Naive thymus-derived CD4-positive, alpha-beta T cell (primary cell): ENCODE data around the gene MAGI2. TPM values are rescaled to one million over a fixed set of nuclear protein-coding genes. Genes with fewer than 3 reads are reported as not detected.

ENCODE experiments used
- ATAC-seq: fragments of 150-1000 bp; cut with Tn5 transposase; 2 replicates; pipeline ENCODE4 v1.10.0; 2021; ENCODE audit warnings: mild to moderate bottlenecking, moderate library complexity
- CTCF ChIA-PET: fragments of 350-600 bp; sonication (Branson Sonifier 250); formaldehyde crosslinking; loops from one replicate; lab custom pipeline; 2021; ENCODE audit warnings: antibody characterized with exemption; lab: Charles Lee
- POLR2A ChIA-PET: fragments of 350-600 bp; sonication (Branson Sonifier 250); formaldehyde crosslinking; loops from one replicate; lab custom pipeline; 2021; ENCODE audit warnings: antibody characterized with exemption, inconsistent platforms; lab: Charles Lee
- DNase-seq, 9 donors: peaks; one replicate each; pipeline versions ENCODE4 v3.0.0 to v3.0.0-alpha.2; 2020 to 2022; ENCODE audit warnings: mixed read lengths in 1 of 9
- H3K27ac ChIP-seq: one replicate; pipeline ENCODE4 v1.7.0; 2013; ENCODE audit warnings: mild to moderate bottlenecking, low read depth, low read length, moderate library complexity
- H3K27me3 ChIP-seq, 2 donors: one replicate each; pipeline ENCODE4 v1.7.0; 2013; ENCODE audit warnings: low read length in 2 of 2, mild to moderate bottlenecking in 2 of 2, moderate library complexity in 2 of 2; ENCODE audit not compliant: control insufficient read depth in 2 of 2, insufficient read depth in 2 of 2
- H3K36me3 ChIP-seq, 3 experiments: 1 replicate in 2 of 3; 2 replicates in 1 of 3; pipeline ENCODE4 v1.7.0; 2013; ENCODE audit warnings: low read length in 3 of 3, mild to moderate bottlenecking in 3 of 3, moderate library complexity in 1 of 3; ENCODE audit not compliant: insufficient read depth in 3 of 3, control insufficient read depth in 2 of 3
- H3K4me1 ChIP-seq, 2 donors: one replicate each; pipeline ENCODE4 v1.7.0; 2013; ENCODE audit warnings: low read length in 2 of 2, mild to moderate bottlenecking in 2 of 2, moderate library complexity in 1 of 2; ENCODE audit not compliant: control insufficient read depth in 2 of 2, insufficient read depth in 2 of 2
- H3K4me3 ChIP-seq: 2 replicates; pipeline ENCODE4 v1.7.0; 2013; ENCODE audit warnings: mild to moderate bottlenecking, low read length
- H3K9me3 ChIP-seq, 3 experiments: 1 replicate in 2 of 3; 2 replicates in 1 of 3; pipeline ENCODE4 v1.7.0; 2013; ENCODE audit warnings: low read length in 3 of 3; ENCODE audit not compliant: control insufficient read depth in 2 of 3
- H3K27ac Mint-ChIP-seq, 9 donors: one replicate each; pipeline ENCODE4 v1.8.0; 2020 to 2022; ENCODE audit warnings: mixed read lengths in 9 of 9, mild to moderate bottlenecking in 8 of 9, moderate library complexity in 5 of 9, inconsistent platforms in 2 of 9
- H3K27me3 Mint-ChIP-seq, 5 donors: one replicate each; pipeline ENCODE4 v1.8.0; 2021 to 2022; ENCODE audit warnings: mixed read lengths in 5 of 5, mild to moderate bottlenecking in 1 of 5
- H3K36me3 Mint-ChIP-seq, 5 donors: one replicate each; pipeline ENCODE4 v1.8.0; 2020 to 2022; ENCODE audit warnings: mixed read lengths in 5 of 5, mild to moderate bottlenecking in 3 of 5, inconsistent platforms in 1 of 5
- H3K4me1 Mint-ChIP-seq, 7 donors: one replicate each; pipeline ENCODE4 v1.8.0; 2020 to 2022; ENCODE audit warnings: mixed read lengths in 7 of 7, mild to moderate bottlenecking in 3 of 7, inconsistent platforms in 1 of 7
- H3K4me3 Mint-ChIP-seq, 10 donors: one replicate each; pipeline ENCODE4 v1.8.0; 2020 to 2022; ENCODE audit warnings: mild to moderate bottlenecking in 10 of 10, mixed read lengths in 10 of 10, moderate library complexity in 6 of 10, inconsistent platforms in 2 of 10
- H3K9me3 Mint-ChIP-seq, 11 donors: one replicate each; pipeline ENCODE4 v1.8.0; 2020 to 2022; ENCODE audit warnings: mixed read lengths in 11 of 11, mild to moderate bottlenecking in 4 of 11, inconsistent platforms in 1 of 11, moderate library complexity in 1 of 11
- intact Hi-C, 2 donors: fragments of 100-400 bp; cut with micrococcal nuclease; formaldehyde crosslinking; loops; one replicate each; pipeline ENCODE4 v1.15.1; 2023
- polyA plus RNA-seq, 2 donors: library from polyadenylated mRNA; unstranded; fragments of 300-500 nt; fragmentation: Illumina TruSeq; gene quantifications; one replicate each; pipeline ENCODE4 v1.2.3, GENCODE V29; 2021
- total RNA-seq, 6 experiments: library from RNA in 5 of 6; stranded (reverse) in 5 of 6; gene quantifications; 1 replicate in 5 of 6; 2 replicates in 1 of 6; pipeline ENCODE4 v1.2.3 and lab custom pipeline; 2021 to 2026

The MAGI2 gene
- total and polyA plus RNA-seq, 7 experiments from 2014 or later, result 0.05 to 0.67 (median 0.15) TPM; not detected in 3

DNA sequence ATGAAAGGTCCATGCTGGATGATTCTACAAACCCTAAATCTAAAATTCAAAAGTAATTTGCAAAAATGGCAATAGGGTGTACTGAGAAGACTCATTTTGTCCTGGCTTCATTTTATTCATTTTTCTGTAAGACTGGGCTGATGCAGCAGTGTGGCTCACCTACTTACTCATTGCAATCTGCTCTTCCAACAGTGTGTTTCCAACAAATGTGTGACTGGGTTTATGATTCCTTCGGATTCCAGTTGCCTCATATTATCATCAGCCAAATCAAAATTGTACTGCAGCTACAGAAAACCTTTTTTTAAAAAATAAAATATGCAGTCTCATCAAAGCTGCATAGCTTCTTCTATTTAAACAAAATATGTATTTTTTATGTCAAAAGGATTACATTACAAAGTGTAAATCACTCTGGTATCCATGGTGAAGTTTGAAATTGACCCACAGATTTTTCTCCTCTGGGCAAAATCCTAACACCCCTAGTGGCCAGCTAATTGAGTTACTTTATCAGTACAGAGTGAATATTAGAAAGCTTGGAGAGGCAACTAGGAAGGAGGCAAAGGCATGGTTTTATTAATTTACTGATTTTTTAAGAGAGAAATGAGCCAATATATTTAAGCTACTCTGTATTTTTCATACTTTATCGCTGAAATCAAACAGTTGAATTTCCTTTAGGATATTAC lies 390.3 kb downstream of the MAGI2 start:
- Mint-ChIP-seq H3K36me3 (no peaks in the 10 kb centered on the region), H3K4me1 (no peaks in the 10 kb centered on the region), H3K4me3 (no peak overlapping the region), H3K9me3 (peaks cover 0 to 15% (median 2%) of the 10 kb centered on the region in 11 donors), H3K27me3 (no peaks in the 10 kb centered on the region), H3K27ac (no peak overlapping the region)
- no peaks in the 10 kb centered on the region for H3K27me3 ChIP-seq
- no peak for ATAC-seq
- H3K27ac ChIP-seq, result no peak overlapping the region
- no peak overlapping the region for H3K4me3 ChIP-seq
- ChIA-PET CTCF (no interaction called here), POLR2A (no interaction called here)
- no peaks in the 10 kb centered on the region for H3K4me1 ChIP-seq
- intact Hi-C loops, result no loop called here
- no peaks in the 10 kb centered on the region for H3K9me3 ChIP-seq
- H3K36me3 ChIP-seq, result no peaks in the 10 kb centered on the region
- no peak for DNase-seq

DNA sequence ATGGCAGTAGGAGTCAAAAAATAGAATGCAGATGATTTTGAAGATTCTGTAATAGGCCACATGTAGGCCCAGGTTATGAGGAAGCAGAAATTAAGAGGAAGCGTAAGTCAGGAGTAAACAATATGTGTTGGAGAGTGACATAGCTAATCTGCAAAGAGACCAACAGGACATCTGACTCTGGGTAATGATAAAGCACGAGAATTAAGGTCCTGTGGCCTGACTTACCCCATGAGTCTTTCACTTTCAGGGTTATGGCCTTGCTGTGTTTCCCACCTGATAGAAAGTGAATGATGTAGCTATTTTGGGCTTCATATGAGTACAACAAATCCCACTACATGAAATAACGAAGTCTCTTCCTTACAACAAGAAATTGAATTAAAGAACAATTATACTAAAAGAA lies 393.0 kb downstream of the MAGI2 start:
- intact Hi-C loops, result no loop called here
- H3K27ac Mint-ChIP-seq, result no peak overlapping the region
- no peak overlapping the region for H3K4me3 Mint-ChIP-seq

DNA sequence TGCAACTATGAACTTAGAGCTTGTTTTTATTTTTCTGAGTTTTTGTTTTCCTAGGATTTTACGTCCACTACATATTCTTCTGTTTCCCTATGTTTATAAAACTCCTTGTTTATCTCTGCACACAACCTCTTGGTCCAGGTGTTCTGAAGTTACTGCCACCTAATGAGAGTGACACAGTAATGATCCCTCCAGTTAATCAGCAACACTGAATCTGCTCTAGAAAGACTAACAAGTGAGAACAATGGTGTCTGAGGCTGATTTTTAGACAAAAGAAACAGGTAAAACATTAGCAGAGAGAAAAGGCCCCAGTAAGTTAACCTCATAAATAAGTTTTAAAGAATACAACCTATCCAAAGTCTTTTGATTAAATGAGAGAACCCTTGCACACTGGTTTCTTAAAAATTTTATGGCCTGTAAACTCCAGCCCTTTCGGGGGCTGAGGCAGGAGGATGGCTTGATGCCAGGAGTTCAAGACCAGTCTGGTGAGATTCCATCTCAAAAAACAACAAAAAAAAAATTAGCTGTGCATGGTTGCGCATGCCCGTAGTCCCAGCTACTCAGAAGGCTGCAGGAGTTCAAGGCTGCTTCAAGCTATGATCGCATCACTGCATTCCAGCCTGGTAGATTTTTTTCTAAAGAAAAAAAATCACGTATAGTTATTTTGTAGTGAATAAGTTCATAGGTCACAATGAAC lies 397.6 kb downstream of the MAGI2 start:
- intact Hi-C loops, result no loop called here
- Histone ChIP-seq H3K27ac (no peak overlapping the region), H3K4me1 (no peaks in the 10 kb centered on the region), H3K27me3 (no peaks in the 10 kb centered on the region), H3K36me3 (no peaks in the 10 kb centered on the region), H3K9me3 (no peaks in the 10 kb centered on the region), H3K4me3 (no peak overlapping the region)
- CTCF ChIA-PET, result no interaction called here
- H3K27ac Mint-ChIP-seq, result no peak overlapping the region
- H3K9me3 Mint-ChIP-seq, result peaks cover 0 to 18% (median 5%) of the 10 kb centered on the region in 11 donors
- POLR2A ChIA-PET, result no interaction called here
- no peaks in the 10 kb centered on the region for H3K4me1 Mint-ChIP-seq
- H3K36me3 Mint-ChIP-seq, result no peaks in the 10 kb centered on the region
- no peak for DNase-seq
- no peaks in the 10 kb centered on the region for H3K27me3 Mint-ChIP-seq
- no peak overlapping the region for H3K4me3 Mint-ChIP-seq
- ATAC-seq, result no peak

More for the DNA sequence above, 393.0 kb downstream of the MAGI2 start:
- Mint-ChIP-seq H3K9me3 (peaks cover 0 to 13% (median 0%) of the 10 kb centered on the region in 11 donors), H3K4me1 (no peaks in the 10 kb centered on the region), H3K27me3 (no peaks in the 10 kb centered on the region), H3K36me3 (no peaks in the 10 kb centered on the region)
- Histone ChIP-seq H3K27me3 (no peaks in the 10 kb centered on the region), H3K9me3 (no peaks in the 10 kb centered on the region), H3K27ac (no peak overlapping the region), H3K4me3 (no peak overlapping the region), H3K4me1 (no peaks in the 10 kb centered on the region), H3K36me3 (no peaks in the 10 kb centered on the region)
- ChIA-PET POLR2A (no interaction called here), CTCF (no interaction called here)
- no peak for DNase-seq
- no peak for ATAC-seq

DNA sequence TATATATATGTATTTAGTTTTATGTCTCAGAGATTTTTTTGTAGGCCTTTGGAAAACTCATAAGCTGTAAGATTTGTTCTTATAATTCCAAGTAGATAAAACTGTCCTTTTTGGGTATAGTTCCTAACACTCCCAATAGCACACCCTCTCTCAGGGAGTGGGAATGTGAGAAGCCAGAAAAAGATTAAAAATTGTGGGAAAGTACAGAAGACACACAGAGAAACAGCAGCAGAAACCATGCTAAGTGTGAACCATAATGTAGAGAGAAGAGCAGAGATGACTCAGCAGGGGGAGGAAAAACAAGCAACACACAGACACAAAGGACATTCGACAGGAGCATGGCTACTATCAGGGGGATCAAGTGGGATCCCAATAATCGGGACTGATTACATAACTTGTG lies 401.6 kb downstream of the MAGI2 start:
- Mint-ChIP-seq H3K27ac (no peak overlapping the region), H3K4me3 (no peak overlapping the region), H3K27me3 (no peaks in the 10 kb centered on the region), H3K4me1 (no peaks in the 10 kb centered on the region), H3K36me3 (no peaks in the 10 kb centered on the region), H3K9me3 (peaks cover 0 to 9% (median 4%) of the 10 kb centered on the region in 11 donors)
- no peak for DNase-seq
- H3K36me3 ChIP-seq, result no peaks in the 10 kb centered on the region
- no peak for ATAC-seq
- H3K4me1 ChIP-seq, result no peaks in the 10 kb centered on the region
- H3K27me3 ChIP-seq, result no peaks in the 10 kb centered on the region
- H3K9me3 ChIP-seq, result no peaks in the 10 kb centered on the region
- ChIA-PET CTCF (no interaction called here), POLR2A (no interaction called here)
- H3K27ac ChIP-seq, result no peak overlapping the region
- intact Hi-C loops, result no loop called here
- no peak overlapping the region for H3K4me3 ChIP-seq

DNA sequence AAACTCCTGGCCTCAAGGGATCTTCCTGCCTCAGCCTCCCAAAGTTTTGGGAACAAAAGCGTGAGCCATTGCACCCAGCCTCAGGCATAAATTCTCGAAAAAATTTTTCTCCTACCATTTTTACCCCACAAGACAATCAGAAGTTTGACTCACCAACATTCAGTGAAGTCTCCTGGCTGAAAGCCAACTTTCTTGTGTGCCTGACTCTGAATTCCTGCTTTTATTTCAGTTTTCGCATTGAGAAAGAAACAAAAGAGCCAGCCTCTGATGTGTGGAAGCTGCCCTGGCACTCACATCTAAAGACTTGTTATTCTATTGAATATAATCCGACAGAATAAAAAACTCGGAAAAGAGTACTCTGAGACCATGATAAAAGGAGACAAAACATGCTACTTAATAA lies 402.9 kb downstream of the MAGI2 start:
- no peaks in the 10 kb centered on the region for H3K9me3 ChIP-seq
- H3K4me1 ChIP-seq, result no peaks in the 10 kb centered on the region
- CTCF ChIA-PET, result no interaction called here
- no peak for DNase-seq
- no peak overlapping the region for H3K27ac ChIP-seq
- Mint-ChIP-seq H3K27ac (no peak overlapping the region), H3K27me3 (no peaks in the 10 kb centered on the region), H3K36me3 (no peaks in the 10 kb centered on the region), H3K4me1 (peaks cover 0 to 2% (median 0%) of the 10 kb centered on the region in 7 donors), H3K4me3 (no peak overlapping the region), H3K9me3 (peaks cover 0 to 9% (median 4%) of the 10 kb centered on the region in 11 donors)
- intact Hi-C loops, result no loop called here
- POLR2A ChIA-PET, result no interaction called here
- H3K36me3 ChIP-seq, result no peaks in the 10 kb centered on the region
- H3K27me3 ChIP-seq, result no peaks in the 10 kb centered on the region
- no peak overlapping the region for H3K4me3 ChIP-seq
- ATAC-seq, result no peak

DNA sequence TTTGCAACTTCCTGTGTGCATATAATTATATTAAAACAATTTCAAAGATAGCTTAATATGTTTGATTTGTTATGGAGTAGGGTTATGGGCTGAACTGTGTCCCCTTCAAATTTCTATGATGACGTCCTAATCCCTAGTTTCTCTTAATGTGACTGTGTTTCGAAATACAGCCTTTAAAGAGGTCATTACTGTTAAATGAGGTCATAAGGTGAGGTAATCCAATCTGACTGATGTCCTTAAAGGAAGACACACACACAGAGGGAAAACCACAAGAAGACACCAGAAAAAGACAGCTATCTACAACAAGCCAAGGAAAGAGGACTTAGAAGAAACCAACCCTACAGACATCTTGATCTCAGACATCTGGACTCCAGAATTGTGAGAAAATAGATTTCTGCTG lies 407.4 kb downstream of the MAGI2 start:
- no peak overlapping the region for H3K27ac Mint-ChIP-seq
- ChIA-PET CTCF (no interaction called here), POLR2A (no interaction called here)
- ATAC-seq (no peak), DNase-seq (no peak)
- Histone ChIP-seq H3K27ac (no peak overlapping the region), H3K27me3 (no peaks in the 10 kb centered on the region), H3K4me3 (no peak overlapping the region), H3K4me1 (no peaks in the 10 kb centered on the region), H3K9me3 (no peaks in the 10 kb centered on the region), H3K36me3 (no peaks in the 10 kb centered on the region)
- H3K9me3 Mint-ChIP-seq, result peaks cover 0 to 21% (median 2%) of the 10 kb centered on the region in 11 donors
- intact Hi-C loops, result no loop called here
- peaks cover 0 to 3% (median 0%) of the 10 kb centered on the region in 7 donors for H3K4me1 Mint-ChIP-seq
- no peaks in the 10 kb centered on the region for H3K27me3 Mint-ChIP-seq
- no peaks in the 10 kb centered on the region for H3K36me3 Mint-ChIP-seq
- no peak overlapping the region for H3K4me3 Mint-ChIP-seq

DNA sequence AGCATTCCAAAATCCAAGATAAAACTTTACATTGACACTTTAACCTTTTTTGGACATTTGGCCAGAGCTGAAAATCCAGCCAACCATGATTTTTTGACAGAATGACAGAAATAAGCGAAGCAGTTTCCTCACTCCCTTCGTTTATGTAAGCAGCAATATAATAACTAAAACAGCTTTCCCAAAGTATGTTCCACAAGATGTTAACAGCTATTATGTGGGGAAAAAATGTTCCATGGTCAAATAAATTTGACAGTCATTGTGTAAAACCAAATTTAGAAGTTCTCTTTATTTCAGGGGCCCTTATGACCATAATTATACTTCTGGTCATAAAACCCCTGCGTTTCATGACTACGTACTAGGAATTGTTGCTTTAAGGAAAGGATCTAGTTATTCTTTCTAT lies 416.5 kb downstream of the MAGI2 start:
- Mint-ChIP-seq H3K9me3 (peaks cover 0 to 2% (median 0%) of the 10 kb centered on the region in 11 donors), H3K36me3 (no peaks in the 10 kb centered on the region), H3K4me3 (no peak overlapping the region), H3K27me3 (no peaks in the 10 kb centered on the region), H3K27ac (no peak overlapping the region), H3K4me1 (no peaks in the 10 kb centered on the region)
- DNase-seq (no peak), ATAC-seq (no peak)
- Histone ChIP-seq H3K36me3 (no peaks in the 10 kb centered on the region), H3K4me1 (no peaks in the 10 kb centered on the region), H3K27me3 (no peaks in the 10 kb centered on the region), H3K4me3 (no peak overlapping the region), H3K27ac (no peak overlapping the region), H3K9me3 (no peaks in the 10 kb centered on the region)
- intact Hi-C loops, result no loop called here
- ChIA-PET CTCF (no interaction called here), POLR2A (no interaction called here)
